ENCODE data around the gene COL13A1. TPM values are rescaled to one million over a fixed set of nuclear protein-coding genes. Genes with fewer than 3 reads are reported as not detected.

COL13A1 gene
- total RNA-seq, 1 experiment from 2014 or later = 3.6 TPM

- H3K4ac ChIP-seq (ENCODE audit: low read depth, low read length) = no peak overlapping the region
- Mint-ChIP-seq H3K36me3 (ENCODE audit: insufficient read depth in 1 of 3, low read depth in 3 of 3) (no peaks in the 10 kb centered on the region), H3K4me1 (peaks cover 6 to 17% of the 10 kb centered on the region in 2 experiments), H3K27ac (no peak overlapping the region), H3K9me3 (no peaks in the 10 kb centered on the region), H3K27me3 (ENCODE audit: low read depth) (peaks cover 21% of the 10 kb centered on the region), H3K4me3 (no peak overlapping the region)
- TF ChIP-seq CTCF (conservative IDR thresholded peaks at IDR 0.05) = no peak
- H3K27me3 ChIP-seq (ENCODE audit: insufficient read depth, low read length) = peaks cover 3% of the 10 kb centered on the region
- H2BK5ac ChIP-seq (ENCODE audit: insufficient read length, low read length) = no peak overlapping the region
- no peaks in the 10 kb centered on the region for H3K79me1 ChIP-seq (ENCODE audit: insufficient read depth, low read depth, low read length, poor library complexity, severe bottlenecking)
- peaks cover 3% of the 10 kb centered on the region; the same call in 1 of the 2 replicates for H3K4me1 ChIP-seq (ENCODE audit: insufficient read depth, low read length)
- H3K9me3 ChIP-seq (ENCODE audit: control insufficient read depth, low read depth, low read length) = no peaks in the 10 kb centered on the region
- no peak overlapping the region for H4K91ac ChIP-seq (ENCODE audit: insufficient read length, low read depth, low read length)
- no peaks in the 10 kb centered on the region for H4K20me1 ChIP-seq (ENCODE audit: control insufficient read depth, insufficient read depth, insufficient read length)
- no peak overlapping the region for H3K18ac ChIP-seq (ENCODE audit: insufficient read length, low read depth, low read length)
- no peak overlapping the region for H4K5ac ChIP-seq (ENCODE audit: insufficient read length, low read depth, low read length)
- no peak overlapping the region for H2BK120ac ChIP-seq (ENCODE audit: low read depth, low read length, poor library complexity, severe bottlenecking)
- no peak overlapping the region for H3K27ac ChIP-seq (ENCODE audit: insufficient read length, low read depth, low read length)
- H3K9ac ChIP-seq (ENCODE audit: extremely low read depth, insufficient read length, low read length) = no peak overlapping the region
- no peak overlapping the region for H3K4me2 ChIP-seq (ENCODE audit: insufficient read depth, insufficient read length, low read length)
- WGBS (ENCODE audit: extremely low coverage, insufficient read length, low lambda C conversion rate) = no CpG with 5 or more reads among the region's 1 CpG
- H4K8ac ChIP-seq (replicated peaks; ENCODE audit: insufficient read length, low read depth, low read length) = no peak overlapping the region
- H3K23ac ChIP-seq (ENCODE audit: insufficient read length, low read depth, low read length) = no peak overlapping the region
- H2BK15ac ChIP-seq (ENCODE audit: low read depth, low read length) = no peak overlapping the region
- no peak overlapping the region for H2BK12ac ChIP-seq (ENCODE audit: insufficient read length, low read depth, low read length)
- no peak overlapping the region for H3T11ph ChIP-seq (ENCODE audit: low read length)
- no peak overlapping the region for H2BK20ac ChIP-seq (ENCODE audit: low read depth, low read length, poor library complexity, severe bottlenecking)
- H3K23me2 ChIP-seq (ENCODE audit: insufficient read length, low read depth, low read length, poor library complexity, severe bottlenecking) = no peaks in the 10 kb centered on the region
- H2AFZ ChIP-seq (ENCODE audit: low read length) = no peak overlapping the region
- H3K56ac ChIP-seq (ENCODE audit: insufficient read length, low read depth, low read length) = no peak overlapping the region
- no peak overlapping the region for H3K14ac ChIP-seq (ENCODE audit: insufficient read depth, low read length)
- H2AK5ac ChIP-seq (ENCODE audit: insufficient read length, low read length) = no peak overlapping the region
- no peak for DNase-seq
- no peaks in the 10 kb centered on the region for H3K79me2 ChIP-seq (ENCODE audit: insufficient read depth, low read length)
Observed at GRCh38 chr10:69756279-69756678, 45.4 kb upstream of the COL13A1 start.

Measured in H9 (cell line).